Fibroblast of pulmonary artery (primary cell): ENCODE measurements around the gene DHX57.
A peak's percentile ranks its signal among the peaks of the same experiment; 100 is the strongest.
"Not testable (repeated sequence)": the region's sequence is repeated elsewhere in the genome, so short reads cannot be mapped to it uniquely, and the experiment has no call there.

ENCODE experiments used
- DNase-seq: peaks from one replicate; pipeline ENCODE4 v3.0.0-alpha.2; 2010; ENCODE audit warnings: low read depth
- H3K4me3 ChIP-seq: replicated peaks from 2 replicates; pipeline ENCODE4 v1.5.1; 2011; ENCODE audit warnings: low read depth, mild to moderate bottlenecking, control low read depth, low read length, moderate library complexity
- TF ChIP-seq, protein P1 (sequence below): IDR thresholded peaks from 2 replicates; pipeline ENCODE4 v1.5.1; 2011; ENCODE audit warnings: mild to moderate bottlenecking, control low read depth, low read length, inconsistent platforms; ENCODE audit errors: missing control alignments

The DHX57 gene

DNA sequence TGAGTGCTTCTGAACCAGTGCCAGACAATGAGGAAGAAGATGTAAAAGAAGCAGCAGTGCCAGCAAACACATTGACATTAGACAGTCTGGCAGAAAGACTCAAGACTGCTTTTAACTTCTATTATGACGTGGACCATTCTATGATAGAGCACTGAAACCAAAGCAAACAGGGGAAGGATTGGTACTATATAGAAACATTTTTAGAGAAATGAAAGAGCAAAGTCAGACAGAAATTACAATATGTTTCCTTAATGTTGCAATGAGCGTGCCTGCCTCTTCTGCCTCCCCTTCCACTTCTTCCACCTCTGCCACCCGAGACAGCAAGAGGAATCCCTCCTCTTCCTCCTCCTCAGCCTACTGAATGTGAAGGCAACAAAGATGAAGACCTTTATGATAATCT lies 39.7 kb downstream of the DHX57 start:
- DNase-seq, result no peak
- TF ChIP-seq, protein P1, sequence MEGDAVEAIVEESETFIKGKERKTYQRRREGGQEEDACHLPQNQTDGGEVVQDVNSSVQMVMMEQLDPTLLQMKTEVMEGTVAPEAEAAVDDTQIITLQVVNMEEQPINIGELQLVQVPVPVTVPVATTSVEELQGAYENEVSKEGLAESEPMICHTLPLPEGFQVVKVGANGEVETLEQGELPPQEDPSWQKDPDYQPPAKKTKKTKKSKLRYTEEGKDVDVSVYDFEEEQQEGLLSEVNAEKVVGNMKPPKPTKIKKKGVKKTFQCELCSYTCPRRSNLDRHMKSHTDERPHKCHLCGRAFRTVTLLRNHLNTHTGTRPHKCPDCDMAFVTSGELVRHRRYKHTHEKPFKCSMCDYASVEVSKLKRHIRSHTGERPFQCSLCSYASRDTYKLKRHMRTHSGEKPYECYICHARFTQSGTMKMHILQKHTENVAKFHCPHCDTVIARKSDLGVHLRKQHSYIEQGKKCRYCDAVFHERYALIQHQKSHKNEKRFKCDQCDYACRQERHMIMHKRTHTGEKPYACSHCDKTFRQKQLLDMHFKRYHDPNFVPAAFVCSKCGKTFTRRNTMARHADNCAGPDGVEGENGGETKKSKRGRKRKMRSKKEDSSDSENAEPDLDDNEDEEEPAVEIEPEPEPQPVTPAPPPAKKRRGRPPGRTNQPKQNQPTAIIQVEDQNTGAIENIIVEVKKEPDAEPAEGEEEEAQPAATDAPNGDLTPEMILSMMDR, result no peak

DNA sequence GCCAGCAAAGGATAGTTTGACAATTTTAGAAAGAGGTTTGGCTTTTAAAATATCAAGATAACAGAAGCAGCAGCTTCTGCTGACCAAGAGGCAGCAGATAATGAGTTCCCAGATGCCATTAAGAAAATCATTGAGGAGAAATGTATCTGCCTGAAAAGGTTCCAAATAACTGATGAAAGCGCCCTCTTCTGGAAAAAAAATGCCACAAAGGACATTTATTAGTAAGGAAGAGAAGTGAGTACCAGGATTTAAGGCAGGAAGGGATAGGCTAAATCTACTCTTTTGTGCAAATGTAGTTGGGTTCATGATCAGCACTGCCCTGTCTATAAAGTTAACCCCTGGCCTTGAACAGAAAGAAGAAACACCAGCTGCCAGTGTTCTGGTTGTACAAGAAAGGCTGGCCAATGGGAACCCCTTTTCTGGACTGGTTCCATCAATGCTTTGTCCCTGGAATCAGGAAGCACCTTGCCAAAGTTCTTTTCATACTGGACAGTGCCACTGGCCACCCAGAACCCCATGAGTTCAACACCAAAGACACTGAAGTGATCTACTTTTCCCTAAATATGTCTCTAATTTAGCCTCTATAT lies 40.6 kb downstream of the DHX57 start:
- DNase-seq, result peak; percentile 31
- no peak overlapping the region for H3K4me3 ChIP-seq
- TF ChIP-seq, protein P1, result peak; percentile 42

More for the DNA sequence above, 39.7 kb downstream of the DHX57 start:
- H3K4me3 ChIP-seq, result no peak overlapping the region

DNA sequence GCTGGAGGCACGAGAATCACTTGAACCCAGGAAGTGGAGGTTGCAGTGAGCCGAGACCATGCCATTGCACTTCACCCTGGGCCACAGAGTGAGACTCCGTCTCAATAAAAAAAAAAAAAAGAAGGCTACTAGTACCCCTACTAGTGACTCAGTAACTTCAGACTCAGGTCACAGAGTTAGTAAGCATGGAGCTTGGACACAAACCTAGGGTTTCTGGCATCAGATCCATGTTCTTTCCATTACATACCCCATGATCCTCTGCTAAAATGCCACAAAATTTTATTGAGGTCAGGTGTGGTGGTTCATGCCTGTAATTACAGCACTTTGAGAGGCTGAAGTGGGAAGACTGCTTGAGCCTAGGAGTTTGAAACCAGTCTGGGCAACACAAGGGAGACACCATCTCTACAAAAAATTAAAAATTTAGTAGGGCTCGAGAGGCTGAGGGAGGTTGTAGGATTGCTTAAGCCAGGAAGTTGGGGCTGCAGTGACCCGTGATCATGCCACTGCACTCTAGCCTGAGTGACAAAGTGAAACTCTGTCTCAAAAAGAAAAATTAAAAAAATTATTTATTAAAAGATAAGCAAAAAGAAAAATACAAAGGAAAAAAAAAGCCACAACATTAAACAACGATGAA lies 45.1 kb downstream of the DHX57 start:
- DNase-seq, result no peak
- TF ChIP-seq, protein P1, result no peak
- no peak overlapping the region for H3K4me3 ChIP-seq

DNA sequence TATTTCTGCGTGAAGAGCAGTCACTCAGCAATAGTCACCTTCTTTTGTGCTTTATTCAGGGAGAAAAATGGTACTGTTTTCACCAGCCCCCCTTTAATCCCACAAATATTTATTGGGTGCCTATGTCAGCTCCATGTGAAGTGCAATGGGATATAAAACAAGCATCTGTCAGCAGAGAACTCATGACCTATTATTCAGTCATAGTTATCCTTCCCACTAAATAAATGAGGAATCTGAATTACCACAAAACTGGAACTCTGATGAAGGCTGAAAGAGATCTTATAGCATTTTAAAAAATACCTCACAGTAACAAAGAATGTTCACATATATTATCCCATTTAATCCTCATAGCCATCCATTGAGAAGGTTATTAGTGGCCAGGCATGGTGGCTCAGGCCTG lies 45.8 kb downstream of the DHX57 start:
- DNase-seq, result no peak
- no peak overlapping the region for H3K4me3 ChIP-seq
- TF ChIP-seq, protein P1, result no peak

DNA sequence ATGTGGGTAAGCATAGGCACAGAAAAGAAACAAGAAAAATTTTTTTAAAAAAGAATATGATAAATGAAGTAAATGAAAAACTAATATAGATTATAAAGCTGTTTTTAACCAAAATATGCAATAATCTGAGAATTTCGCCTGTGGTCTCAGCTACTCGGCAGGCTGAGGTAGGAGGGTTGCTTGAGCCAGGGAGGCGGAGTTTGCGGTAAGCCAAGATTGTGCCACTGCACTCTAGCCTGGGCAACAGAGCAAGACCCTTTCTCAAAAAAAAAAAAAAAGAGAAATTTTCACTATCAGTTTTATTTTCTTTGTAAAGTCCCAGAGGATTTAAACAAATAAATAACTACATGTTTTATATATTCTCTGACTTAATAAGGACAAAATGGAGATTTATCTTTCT lies 47.3 kb downstream of the DHX57 start:
- TF ChIP-seq, protein P1, result no peak
- H3K4me3 ChIP-seq, result no peak overlapping the region
- no peak for DNase-seq

DNA sequence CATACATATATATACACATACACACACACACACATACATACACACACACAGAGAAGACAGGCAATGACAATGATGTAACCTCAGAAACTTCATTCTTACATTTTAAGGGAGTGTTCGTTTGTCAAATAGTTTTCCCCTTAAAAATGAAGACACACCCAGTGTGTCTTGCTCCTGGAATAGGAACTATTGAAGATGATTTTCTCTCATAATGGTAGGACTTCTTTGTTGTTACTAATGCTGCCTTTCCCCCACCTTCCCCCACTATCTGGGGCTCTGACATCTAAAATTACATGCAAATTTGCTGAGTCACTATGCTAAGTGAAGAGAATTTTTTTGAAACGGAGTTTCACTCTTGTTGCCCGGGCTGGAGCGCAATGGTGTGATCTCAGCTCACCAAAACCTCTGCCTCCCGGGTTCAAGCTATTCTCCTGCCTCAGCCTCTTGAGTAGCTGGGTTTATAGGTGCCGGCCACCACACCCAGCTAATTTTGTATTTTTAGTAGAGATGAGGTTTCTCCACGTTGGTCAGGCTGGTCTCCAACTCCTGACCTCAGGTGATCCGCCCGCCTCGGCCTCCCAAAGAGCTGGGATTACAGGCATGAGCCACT lies 48.1 kb downstream of the DHX57 start:
- DNase-seq, result peak; percentile 68
- not testable (repeated sequence) for H3K4me3 ChIP-seq

DNA sequence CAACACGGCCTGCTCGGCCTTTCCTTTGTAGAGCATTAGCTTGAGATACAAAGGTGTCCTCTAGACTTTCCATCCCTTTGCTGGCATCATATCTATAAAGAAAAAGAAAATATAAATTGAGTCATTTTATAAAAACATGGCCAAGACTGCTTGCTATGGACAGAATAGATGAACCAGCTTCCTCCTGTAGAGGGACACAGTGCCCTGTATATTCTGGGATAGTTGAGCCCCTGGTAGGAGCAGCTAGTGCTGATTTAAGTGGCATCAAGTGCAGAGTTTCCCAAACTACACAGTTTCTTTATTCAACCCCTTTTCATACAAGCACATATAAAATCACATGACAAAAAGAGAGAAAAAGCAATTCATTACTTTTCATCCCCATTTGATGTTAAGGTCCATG lies 49.8 kb downstream of the DHX57 start:
- DNase-seq, result no peak
- no peak overlapping the region for H3K4me3 ChIP-seq
- TF ChIP-seq, protein P1, result no peak
